CD4-positive, alpha-beta T cell treated with Interleukin-4 for 1 hour (primary cell): ENCODE data around the gene PLCB4.
"Not testable (repeated sequence)": the region's sequence is repeated elsewhere in the genome, so short reads cannot be mapped to it uniquely, and the experiment has no call there.

Source experiments
- DNase-seq, 2 donors: peaks; one replicate each; pipeline ENCODE4 v3.0.0-alpha.2; 2020 to 2022

Gene PLCB4

DNA sequence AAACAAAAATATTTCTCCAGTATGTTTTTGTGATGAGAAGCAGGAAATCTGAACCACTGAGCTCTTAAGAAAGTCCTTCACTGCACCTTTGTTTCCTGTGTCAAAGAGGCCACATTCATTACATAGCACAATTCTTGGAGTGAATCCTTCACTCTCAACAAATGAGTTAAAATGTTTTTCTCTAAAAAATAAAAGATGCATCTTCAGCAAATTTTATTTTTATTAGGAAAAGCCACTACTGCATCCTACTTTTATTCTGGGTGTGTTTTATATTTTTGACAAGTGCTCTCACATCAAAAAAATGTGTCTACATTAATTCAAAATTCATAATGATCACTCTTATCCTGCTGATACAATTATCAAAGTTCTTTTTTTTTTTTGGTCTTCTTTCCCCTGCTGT, 76.3 kb downstream of the PLCB4 start:
- no peak for DNase-seq

DNA sequence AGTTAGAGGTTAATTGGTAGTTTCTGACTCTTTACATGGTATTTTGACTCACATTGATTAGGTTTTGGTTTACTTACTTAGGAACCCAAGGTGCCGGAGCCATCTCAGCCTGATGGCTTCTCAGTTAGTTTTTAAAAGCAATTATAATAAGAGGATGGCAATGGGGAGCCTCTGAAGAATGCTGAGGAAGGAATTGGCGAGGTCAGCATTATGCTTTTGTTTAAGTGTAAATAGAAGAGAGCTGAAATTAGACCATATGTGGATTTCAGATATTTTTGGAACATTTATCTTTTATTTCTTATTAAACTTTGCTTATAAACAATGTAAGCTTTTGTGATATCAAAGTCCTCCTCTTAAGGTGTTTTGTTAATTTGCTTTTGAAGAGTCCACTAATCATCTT, 77.8 kb downstream of the PLCB4 start:
- DNase-seq = no peak

DNA sequence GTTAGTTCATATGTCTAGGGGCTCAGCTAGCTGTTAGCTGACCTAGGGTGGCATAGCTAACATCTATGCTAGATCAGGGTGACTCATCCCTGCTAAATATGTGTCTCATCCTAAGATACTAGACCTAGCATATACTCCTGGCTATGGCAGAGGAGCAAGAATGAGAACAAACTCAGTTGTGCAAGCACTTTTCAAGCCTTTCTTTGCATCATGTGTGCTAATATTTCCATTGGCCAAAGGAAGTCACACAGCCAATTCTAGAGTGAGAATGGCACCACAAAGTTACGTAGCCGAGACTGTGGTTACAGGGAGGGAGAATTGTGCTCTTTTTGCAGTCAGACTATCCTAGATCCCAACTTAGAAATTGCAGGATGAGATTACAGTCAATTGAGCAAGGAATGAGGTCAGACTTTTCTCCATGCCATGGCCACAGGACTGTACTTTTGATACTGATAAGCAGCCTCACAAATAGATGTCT, 78.7 kb downstream of the PLCB4 start:
- no peak for DNase-seq

DNA sequence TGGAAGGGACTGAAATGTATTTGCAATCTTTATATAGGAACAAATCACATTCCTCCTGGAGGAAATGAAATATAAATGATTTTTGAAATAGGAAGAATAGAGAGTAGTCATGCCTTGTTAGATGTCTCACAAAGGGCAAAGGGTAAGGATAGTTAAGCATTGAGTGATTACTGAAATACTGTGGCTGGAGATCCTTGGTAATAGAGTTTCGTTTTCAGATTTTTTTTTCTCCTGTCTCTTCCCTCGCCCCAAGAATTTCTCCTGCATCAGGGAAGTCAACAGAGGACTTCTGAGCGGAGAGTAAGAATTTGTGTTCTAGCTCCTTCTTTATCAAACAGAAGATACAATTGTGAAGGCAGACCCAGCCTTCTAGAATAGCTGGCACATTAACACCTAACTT, 79.4 kb downstream of the PLCB4 start:
- no peak for DNase-seq

DNA sequence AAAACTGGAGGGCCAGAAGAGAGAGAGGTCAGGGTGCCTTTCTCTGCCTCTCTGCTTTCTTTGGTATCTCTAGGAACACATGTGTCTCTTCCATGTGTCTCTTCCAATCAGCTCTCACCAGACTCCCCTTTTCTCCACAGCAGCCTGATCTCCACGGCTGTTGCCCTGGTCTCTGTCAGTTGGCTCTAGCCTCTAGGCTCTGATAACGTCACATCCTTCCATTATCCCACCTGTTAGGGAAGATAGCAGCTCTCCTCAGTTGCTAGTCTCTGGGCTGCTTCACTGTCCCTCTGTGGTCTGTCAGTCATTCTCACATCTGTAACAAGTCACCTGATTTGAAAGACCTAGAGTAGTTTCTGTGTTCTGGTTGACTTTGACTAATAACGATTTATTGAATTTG, 80.2 kb downstream of the PLCB4 start:
- DNase-seq = no peak

DNA sequence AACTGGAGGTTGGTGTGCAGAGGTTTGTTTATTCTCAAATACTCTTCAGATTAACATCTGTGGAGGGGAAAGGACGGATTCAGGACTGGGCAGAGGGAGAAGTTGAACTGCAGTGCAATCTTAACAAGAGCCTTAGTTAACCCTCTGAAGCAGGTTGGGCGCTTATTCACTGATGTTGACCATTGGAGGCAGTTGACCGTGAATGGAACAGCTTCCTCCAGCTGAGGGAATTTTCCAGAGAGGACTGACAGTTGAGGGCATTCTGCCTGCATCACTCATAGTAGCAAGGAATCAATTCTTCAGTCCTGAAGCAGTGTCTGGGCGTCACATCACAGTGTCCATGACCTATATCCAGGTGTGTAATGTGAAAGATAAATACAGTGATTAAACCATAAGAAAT, 80.9 kb downstream of the PLCB4 start:
- no peak for DNase-seq

DNA sequence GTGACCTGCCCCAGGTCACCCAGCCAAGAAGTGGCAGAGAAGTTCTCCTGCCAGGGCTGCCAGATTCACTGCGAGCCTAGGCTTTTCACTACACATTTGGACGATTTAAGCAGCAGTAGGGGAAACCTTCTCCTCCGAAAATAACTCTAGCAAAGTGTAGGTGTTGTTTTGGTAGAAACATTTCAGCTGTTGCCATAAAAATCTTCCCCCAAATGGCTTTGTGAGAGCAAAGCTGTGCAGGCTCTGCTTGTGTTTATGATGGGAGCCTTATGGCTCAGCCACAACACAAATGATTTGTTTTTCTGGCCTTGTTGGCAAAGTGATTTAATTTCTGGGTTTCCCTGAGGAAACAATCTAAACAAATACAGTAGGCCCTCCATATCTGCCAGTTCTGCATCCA, 81.8 kb downstream of the PLCB4 start:
- DNase-seq = no peak

DNA sequence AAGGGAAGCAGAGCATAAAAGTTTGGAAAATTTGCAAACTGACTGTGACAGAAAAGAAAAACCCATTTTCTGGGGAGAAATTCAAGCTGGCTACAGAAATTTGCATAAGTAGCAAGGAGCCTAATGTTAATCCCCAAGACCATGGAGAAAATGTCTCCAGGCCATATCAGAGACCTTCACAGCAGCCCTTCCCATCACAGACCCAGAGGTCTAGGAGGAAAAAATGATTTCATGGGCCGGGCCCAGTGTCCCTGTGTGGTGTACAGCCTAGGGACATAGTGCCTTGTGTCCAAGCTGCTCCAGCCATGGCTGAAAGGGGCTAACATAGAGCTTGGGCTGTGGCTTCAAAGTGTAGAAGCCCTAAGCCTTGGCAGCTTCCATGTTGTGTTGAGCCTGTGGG, 83.3 kb downstream of the PLCB4 start:
- not testable (repeated sequence) for DNase-seq

DNA sequence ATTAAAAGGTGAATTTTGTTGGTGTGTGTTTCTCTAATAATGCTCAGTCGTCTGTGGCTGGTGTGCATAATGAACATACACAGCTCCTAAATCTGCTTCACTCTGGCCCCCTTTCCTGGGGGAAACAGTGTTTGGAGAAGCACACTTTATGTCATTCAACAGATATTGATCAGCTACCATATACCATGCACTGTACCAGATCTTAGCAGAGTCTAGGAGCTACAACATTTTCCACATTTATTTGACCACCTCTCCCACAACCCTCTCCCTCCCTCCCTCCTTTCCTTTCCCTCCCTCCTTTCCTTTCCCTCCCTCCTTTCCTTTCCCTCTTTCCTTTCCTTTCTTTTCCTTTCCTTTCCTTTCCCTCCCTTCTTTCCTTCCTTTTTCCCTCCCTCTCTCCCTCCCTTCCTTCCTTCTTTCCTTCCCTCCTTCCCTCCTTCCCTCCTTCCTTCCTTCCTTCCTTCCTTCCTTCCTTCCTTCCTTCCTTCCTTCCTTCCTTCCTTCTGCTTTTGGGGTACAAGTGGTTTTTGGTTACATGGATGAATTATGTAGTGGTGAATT, 85.7 kb downstream of the PLCB4 start:
- no peak for DNase-seq

DNA sequence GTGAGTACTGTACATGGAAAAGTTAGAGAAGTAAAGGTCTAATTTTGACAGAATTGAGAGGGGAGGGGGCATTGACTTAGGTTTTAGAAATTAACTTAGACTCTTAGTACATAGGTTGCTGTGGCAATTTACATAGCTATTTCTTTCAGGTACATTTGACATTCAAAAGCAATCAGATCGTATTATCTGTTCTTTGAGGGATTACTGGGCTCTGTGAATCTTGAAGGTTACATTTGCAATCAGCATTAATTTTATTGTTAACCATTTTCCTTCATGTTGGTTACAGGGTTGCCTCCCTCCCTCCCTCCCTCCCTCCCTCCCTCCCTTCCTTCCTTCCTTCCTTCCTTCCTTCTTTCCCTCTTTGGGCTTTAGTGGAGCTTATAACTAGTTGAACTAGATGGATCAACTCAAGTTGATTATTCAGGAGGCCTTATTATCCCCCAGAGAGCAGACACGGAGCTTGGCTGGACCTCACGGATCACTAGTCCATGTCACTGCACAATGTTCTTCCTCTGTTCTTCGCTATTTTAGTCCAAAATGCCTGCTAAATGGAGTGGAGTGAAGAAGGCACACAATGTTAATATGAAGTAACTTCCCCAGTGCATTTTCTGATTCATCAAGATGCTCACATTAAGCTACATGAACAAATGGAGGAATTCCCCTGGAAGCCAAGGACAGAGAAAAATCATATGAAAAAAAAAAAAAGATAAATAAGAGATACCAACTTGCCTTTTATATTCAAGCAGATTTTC, 87.8 kb downstream of the PLCB4 start:
- DNase-seq = no peak

DNA sequence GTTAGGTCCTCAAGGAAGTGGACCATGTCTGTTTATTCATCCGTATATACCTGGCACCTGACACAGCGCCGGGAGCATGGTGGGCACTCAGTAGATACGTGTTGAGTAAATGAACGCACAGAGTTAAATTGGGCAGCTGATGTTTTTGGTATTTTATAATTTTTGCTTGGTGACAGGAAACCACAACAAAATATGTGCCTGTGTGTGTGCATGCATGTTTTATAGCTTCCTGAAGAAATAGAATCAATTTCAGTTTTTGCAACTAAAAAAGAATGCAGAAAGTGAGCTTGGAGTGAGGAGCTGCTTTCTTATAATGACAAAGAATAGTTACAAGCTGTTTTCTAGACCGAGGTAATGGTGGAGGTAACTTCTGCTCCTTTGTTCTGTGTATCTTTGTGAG, 91.4 kb downstream of the PLCB4 start:
- DNase-seq = no peak

DNA sequence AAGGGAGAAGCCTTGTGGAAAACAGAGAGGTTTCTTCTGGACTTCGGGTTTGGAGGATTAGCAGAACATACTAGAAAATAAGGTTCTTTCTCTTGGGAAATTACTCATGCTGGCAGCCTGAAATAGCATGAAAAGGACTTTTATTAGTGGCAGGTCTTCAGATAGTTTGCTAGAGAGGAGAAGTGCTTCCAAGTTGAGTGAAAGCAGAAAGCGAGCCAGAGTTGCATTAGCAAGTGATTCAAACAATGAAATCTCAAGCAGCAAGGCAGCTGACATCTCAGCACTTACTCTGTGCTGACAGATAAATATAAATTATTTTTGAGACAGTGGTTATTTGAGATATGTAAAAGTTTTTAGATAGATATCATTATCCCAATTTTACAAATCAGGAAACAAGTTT, 91.9 kb downstream of the PLCB4 start:
- DNase-seq = no peak

DNA sequence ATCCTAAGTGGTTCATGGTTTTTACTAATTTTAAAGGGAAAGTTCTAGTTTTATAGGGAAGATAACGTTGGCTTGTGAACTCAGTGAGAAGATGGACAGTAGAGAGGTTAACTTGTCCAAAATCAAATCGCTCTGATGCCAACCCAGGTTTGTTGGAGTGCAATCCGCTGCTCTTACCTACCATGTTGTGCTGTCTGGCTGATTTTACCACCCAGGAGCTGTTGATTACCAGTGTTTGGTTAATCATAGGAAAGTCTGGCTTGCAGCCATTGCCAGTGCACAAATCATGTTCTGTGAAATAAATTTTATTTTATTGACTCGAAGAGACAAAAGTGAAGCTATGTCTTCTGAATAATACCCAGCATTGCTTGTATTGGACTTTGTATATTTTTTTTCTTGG, 92.4 kb downstream of the PLCB4 start:
- DNase-seq = no peak

DNA sequence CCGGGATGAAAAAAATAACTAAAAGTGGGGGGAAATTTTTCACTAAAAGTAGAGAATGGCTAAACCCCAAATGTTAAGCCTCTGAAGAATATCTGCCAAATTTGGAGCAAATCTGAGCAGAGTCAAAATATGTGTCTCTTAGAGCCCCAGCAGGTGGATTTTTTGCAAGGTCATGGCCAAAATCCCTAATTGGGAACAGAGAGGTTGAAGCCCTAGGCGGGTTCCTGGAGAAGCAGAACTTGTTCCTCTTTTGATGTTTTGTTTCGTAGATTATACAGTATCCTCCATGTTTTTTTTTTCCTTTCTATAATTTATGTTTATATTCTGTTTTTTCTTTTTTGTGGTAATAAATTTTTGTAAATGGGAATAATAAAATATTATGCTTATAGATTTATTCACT, 94.4 kb downstream of the PLCB4 start:
- DNase-seq = no peak

DNA sequence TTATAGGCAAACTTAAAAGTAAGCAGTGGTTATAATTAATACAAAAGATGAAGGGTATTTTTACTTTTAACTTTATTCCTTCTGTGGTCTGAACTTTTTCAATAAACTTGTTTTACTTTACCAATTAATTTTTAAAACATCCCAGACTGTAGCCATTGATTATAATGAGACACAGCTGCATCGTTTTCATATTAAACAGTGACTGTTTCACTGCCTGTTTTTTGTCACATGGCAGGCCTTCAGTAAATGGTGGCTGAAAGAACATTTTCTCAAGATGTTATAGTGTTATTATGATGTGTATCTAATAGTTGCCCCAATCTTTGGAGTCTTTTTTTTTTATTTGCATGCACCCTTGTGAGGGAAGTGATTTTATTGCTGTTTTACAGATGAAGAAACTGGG, 95.1 kb downstream of the PLCB4 start:
- no peak for DNase-seq

DNA sequence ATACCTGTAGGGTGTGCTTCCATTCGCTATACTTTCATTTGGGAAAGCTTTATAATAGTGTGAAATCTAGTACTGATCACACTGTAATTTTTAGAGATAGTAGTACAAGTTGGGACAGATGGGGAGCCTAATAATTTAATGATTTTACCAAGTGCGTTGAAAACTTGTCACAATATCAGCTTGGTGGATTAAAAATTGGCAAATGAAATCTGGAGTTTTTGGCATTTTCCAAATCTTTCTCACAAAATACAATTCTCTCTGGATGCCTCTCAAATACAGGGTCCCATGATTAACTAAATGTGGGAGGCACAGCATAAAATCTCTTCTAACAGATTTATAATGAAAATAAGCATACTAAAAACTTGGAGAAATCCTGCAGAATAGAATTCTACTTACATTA, 96.4 kb downstream of the PLCB4 start:
- DNase-seq = no peak

DNA sequence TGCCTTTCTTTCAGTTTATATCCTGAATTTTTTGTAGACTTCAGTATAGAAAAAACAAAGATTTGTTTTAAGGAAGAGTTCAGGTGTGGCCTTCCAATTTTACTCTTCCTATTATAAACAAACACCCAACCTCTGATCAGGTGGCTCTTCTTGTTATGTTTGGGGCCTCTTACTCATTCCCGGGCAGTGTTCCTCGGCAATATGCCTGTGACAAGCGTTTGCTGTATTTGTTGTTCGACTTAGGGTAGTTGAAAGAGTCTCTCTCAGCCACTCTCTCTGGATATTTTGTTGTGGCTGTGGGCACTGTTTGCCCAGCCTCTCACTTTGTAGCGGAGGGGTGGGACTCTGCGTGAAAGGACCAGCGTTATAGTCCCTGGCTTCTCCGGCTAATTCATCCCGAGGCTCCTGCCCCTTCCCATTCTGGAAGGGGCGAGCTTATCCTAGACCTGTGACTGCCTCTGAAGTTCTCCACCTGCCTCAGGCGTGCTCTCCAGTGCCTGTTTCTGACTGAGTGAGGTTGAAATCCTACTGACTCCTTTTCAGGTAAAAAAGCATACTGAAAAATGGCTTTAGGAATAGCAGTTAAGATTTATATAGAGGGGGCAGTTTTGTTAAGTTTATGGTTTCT, 97.4 kb downstream of the PLCB4 start:
- no peak for DNase-seq

DNA sequence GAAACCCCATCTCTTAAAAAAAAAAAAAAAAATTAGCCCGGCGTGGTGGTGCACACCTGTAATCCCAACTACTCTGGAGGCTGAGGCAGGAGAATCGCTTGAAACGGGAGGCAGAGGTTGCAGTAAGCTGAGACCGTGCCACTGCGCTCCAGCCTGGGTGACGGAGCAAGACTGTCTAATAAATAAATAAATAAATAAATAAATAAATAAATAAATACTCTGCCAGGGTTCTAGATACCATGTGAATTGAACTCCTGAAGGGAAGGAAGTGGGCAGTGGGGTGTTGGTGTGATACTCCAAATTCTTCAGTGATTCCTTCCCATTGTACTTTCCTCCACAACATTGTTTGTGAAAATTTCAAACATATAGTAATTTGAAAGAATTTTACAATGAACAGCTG, 100.5 kb downstream of the PLCB4 start:
- no peak for DNase-seq

DNA sequence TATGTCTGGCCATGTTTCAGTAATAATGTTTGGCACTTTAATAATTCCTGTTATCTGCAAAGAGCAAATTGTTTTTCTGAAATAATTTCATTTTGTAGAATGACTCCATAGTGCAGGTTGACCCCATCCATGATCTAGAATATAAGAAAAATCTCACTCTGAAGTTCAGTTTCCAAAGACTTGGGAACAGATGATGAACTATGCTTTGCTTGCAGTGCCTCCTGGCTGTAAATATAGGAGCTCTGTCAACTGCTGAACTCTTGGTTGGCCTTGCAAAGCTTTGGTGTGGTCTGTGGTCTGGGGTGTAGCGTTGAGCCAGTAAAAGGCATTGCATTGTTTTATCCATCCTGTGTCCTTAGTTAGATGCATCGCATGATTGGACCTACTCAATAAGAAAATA, 104.0 kb downstream of the PLCB4 start:
- DNase-seq = no peak

DNA sequence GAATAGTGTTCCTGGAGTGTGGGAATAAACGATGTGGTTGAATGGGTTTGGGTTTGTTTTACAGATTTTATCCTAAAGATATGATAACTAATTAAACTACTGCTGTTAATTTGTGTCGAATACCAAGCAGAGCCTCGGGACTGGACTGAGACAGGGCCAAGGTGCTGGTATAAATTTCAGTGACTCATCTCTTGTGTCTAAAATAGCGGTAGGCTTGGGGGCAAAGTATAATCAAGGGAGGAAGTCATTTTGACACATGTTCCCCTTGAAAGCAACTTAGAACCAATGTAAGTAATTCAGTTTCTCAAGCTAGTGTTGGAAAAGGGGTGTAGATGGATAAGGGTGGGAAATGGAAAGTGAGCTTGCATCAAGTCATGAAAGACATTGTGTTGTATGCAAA, 108.4 kb downstream of the PLCB4 start:
- DNase-seq = no peak

DNA sequence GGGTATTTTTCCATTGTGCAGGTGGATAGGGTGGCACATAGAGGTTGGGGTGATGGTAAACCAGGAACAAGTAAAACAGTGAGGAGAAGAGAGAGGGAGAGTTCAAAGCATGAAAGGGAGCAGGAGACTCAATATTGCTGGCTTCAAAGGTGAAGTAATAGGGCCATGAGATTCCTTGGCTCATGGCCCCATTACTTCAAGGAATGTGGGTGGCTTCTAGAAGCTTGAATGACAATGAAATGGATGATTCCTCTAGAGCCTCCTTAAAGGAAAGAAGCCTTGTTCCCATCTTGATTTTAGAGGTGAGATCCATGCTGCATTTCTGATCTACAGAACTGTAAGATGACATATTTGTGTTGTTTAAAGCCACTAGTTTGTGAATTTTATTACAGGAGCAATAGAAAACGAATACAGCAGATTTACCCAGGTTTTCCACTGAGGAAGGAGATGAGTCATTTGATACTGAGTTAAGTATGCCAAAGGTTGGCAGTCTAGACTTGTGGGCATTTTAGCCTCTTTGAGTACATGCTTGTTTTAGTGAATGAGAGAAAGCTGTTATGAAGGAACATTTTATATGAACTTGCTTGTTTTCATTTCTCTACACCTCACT, 110.4 kb downstream of the PLCB4 start:
- DNase-seq = no peak

DNA sequence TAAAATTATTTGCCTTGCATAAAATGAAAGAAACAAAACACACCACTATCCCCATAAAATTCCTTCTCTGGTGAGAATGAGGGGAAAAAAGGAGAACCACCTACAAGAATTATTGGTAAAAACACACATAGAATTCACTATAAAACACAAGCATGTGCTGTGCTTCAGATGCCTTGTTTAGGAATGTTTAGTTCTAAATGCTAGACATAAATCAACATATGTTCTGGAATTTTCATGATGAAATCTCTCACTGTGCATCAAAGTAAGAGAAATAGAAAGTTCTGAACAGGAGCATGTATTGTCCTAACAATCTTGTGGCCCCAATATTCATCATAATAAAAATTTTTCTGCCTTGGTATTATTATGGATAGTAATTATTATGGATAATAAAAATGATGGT, 111.0 kb downstream of the PLCB4 start:
- DNase-seq = no peak

DNA sequence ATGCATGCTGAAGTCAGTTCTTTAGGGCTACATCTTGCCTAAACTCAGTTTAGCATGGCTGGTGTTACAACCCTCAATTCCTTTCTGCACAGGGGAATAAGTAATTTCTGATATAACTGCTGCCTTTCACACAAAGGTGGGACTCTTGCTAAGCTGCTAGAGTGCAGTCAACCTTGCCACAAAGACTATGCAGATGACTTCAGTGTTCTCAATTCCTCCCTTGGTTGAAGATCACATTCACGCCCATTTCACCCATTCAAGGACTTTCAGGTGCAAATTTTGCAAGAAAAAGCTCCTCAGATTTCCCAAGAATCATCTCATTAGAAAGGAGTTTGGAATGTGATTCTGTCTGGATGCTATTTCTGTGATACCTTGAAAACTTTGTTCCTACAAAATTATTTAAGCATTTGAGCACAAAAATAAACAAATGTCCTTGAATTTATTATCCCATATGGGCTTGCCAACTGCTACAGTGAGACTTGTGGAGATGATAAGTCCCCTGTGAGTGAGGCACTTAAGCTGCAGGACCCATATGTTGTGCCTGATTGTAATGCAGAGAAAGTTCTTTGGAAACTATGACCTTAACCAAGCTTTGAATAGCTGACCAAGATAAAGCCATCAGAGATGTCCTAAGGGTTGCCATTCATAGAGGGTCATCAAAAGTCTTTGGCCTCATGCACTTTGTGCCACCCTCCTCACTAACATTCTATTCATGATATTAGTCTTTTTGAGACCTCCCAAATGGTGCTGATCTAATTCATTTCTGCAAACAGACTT, 111.8 kb downstream of the PLCB4 start:
- no peak for DNase-seq
